Eye (tissue), 1 donor: ENCODE data around the gene MYH9.
A peak's percentile ranks its signal among the peaks of the same experiment; 100 is the strongest.

Experiments used
- DNase-seq: peaks from one replicate; pipeline ENCODE4 v3.0.0-alpha.2; 2015

MYH9 gene

GRCh38 chr22:36239401-36240171 lies 148.2 kb downstream of the MYH9 start, which contains the start of gene APOL2:
APOL2 (minus strand) TSS chr22:36239527; CDS start chr22:36233162, 6,365 bp downstream.
- peak; percentile 94 for DNase-seq

- DNase-seq, result no peak
These were observed 148.7 kb downstream of the MYH9 start for GRCh38 chr22:36239150-36239400.

- DNase-seq, result peak; percentile 28
These were observed 149.2 kb downstream of the MYH9 start for GRCh38 chr22:36238373-36239149.

- no peak for DNase-seq
These were observed 150.1 kb downstream of the MYH9 start for GRCh38 chr22:36237462-36238372.

- DNase-seq, result no peak
These were observed 151.1 kb downstream of the MYH9 start for GRCh38 chr22:36236388-36237319.

- DNase-seq, result no peak
These were observed 152.2 kb downstream of the MYH9 start for GRCh38 chr22:36235585-36235984.

GRCh38 chr22:36234919-36235318 lies 152.8 kb downstream of the MYH9 start:
- DNase-seq, result no peak

GRCh38 chr22:36234213-36234612 lies 153.6 kb downstream of the MYH9 start:
- no peak for DNase-seq

- no peak for DNase-seq
These were observed 154.0 kb downstream of the MYH9 start for GRCh38 chr22:36233796-36234195.

GRCh38 chr22:36232715-36233401 lies 154.9 kb downstream of the MYH9 start:
- no peak for DNase-seq
